HG02623 (cell line): ENCODE measurements around the gene PPP2R5A.
"Not testable (repeated sequence)": the region's sequence is repeated elsewhere in the genome, so short reads cannot be mapped to it uniquely, and the experiment has no call there.

ENCODE experiments used
- ATAC-seq: cut with Tn5 transposase; IDR thresholded peaks from one replicate; pipeline ENCODE4 v1.9.1; 2021; ENCODE audit warnings: moderate library complexity; ENCODE audit not compliant: unreplicated experiment

PPP2R5A gene

DNA sequence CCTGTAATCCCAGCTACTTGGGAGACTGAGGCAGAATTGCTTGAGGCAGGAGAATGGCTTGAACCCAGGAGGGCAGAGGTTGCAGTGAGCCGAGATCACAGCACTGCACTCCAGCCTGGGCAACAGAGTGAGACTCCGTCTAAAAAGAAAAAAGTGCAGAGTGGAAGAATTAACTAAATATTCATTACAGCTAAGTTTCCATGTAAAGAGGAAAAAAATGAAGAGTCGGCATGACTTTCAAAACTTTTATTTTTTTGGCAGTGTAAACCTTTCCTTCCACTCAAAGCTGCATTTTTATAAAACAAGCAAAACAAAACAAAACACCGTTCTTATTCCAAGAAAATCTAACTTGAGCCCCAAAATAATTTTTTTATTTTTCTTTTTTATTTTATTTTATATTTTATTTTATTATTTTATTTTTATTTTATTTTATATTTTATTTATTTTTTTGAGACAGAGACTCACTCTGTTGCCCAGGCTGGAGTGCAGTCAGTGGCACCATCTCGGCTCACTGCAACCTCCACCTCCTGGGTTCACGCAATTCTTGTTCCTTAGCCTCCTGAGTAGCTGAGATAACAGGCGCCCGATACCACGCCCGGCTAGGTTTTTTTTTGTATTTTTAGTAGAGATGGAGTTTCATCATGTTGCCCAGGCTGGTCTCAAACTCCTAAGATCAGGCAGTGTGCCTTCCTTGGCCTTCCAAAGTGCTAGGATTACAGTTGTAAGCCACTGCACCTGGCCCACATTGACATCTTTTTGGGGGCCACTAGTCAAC, 66.6 kb downstream of the PPP2R5A start:
- ATAC-seq: no peak

- ATAC-seq: no peak
These were observed 68.0 kb downstream of the PPP2R5A start for GRCh38 chr1:212353181-212353580.

GRCh38 chr1:212354464-212354863, 69.3 kb downstream of the PPP2R5A start:
- ATAC-seq: no peak

DNA sequence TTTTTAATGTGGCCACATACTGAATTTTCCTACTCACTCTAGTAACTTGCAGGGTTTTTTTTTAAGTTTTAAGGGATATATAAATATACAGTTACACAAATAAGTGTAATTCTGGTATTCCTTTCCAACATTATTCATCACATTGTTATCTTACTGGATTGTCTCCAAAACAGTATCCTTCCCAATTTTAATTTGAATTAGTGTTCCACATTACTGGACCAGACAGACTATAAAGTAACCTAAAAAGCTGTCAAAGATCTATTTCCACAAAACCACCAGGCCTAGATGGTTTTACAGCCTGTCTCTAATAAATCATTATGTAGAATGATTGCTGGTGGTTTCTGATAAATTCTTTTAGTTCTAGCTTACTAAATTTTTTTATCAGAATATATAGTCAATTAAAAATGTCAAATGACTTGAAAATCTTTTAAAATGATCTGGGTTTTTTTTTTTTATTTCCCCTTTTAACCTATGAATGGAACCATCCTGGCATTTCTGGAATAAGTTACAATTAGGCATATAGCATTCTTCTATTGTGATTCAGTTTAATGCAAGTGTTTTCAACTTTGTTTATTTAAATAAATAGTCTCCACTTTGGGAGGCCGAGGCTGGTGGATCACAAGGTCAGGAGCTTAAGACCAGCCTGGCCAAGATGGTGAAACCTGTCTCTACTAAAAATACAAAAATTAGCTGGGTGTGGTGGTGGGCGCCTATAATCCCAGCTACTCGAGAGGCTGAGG, 70.2 kb downstream of the PPP2R5A start:
- ATAC-seq: no peak

GRCh38 chr1:212359794-212360479, 74.7 kb downstream of the PPP2R5A start:
- ATAC-seq: no peak

DNA sequence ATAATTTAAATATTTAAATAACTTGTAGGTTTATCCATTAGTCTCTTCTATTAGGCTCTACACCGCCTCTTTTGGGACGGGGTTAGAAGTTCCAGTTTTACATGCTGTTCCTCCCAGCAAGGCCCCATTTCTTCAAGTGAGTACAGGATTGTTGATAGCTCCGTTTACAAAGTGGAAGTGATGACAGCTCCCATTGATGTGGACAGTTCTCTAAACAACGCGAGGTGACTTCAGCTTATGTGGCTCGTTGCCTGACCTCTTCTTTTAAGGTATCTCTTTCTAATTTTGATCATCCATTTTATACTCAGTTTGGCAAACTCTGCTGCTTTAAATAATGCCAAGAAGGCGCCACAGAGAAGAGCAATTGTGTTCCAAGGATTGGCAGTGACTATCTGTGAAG, 79.8 kb downstream of the PPP2R5A start:
- ATAC-seq: no peak

DNA sequence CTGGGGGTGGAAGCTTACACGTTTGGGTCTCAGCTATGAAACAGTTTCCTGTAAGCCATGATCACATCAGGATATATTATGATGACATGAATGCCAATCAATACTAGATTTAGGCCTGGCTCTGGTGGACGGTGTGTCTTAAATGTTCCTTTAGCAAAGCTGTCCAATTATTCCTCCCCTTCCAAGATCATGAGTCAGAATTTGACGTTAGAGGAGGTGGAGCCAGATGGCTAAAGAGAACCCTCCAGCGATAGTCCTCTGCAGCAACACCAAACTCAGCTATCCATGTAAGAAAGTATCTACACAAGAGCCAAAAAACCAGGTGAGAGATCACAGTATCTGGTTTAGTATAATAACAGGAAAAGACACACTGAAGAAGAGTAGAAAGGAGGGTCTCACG, 81.7 kb downstream of the PPP2R5A start:
- no peak for ATAC-seq

- no peak for ATAC-seq
These were observed 82.4 kb downstream of the PPP2R5A start for GRCh38 chr1:212367474-212368072.

- ATAC-seq: no peak
These were observed 82.9 kb downstream of the PPP2R5A start for GRCh38 chr1:212368073-212368484.

GRCh38 chr1:212375986-212376385, 90.8 kb downstream of the PPP2R5A start:
- ATAC-seq: no peak

- ATAC-seq: no peak
These were observed 92.4 kb downstream of the PPP2R5A start for GRCh38 chr1:212377644-212378043.

- no peak for ATAC-seq
These were observed 94.2 kb downstream of the PPP2R5A start for GRCh38 chr1:212379366-212379765.

GRCh38 chr1:212381397-212382035, 96.3 kb downstream of the PPP2R5A start:
- ATAC-seq: no peak

DNA sequence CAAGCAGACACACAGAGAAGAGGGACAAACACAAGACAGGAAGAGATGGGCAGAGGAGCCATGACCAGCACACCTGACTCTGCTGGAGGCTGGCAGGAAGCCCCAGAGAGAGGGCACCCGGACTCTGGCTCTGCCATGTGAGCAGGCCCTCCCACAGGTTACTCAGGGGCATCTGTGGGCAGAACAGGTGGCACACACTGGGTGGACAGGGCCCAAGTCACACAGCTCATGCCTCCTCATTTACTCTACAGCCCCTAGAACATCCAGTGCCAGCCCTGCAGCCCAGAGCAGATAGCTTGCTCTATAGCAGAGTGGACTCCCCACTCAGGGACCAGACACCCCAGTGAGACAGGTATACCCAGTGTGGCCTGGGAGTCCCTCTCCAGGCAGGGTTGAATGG, 100.8 kb downstream of the PPP2R5A start:
- no peak for ATAC-seq

DNA sequence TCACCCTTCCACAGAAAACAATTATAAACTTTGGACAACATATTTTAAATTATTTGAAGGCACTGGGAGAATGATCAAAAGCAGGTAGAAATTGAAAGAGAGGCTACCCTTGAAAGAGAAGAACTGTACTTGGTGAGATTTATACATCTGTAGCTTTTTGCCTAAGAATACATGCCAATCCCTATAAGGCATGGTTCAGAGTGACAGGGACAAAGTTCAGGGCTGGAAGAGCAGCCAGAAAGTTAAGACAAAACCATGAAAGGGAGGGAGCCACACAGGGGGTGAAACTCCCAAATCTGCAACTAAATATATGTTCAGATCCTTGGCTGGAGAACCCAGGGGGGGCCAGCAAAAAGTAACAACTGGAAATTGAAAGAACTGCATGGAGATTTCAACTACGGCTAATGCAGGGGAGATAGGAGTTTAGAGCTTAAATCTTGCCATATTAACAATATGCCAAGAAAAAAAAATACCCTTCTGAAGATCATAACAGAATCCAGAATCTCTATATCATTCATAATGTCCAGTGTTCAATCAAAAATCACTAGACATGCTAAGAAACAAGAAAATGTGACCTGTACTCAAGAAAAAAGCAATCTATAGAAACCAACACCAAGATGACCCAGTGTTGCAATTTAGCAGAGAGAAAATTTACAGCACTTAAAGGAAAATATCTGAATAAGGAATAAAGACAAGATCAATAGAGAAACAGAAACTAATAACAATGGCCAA, 103.9 kb downstream of the PPP2R5A start:
- ATAC-seq: no peak

GRCh38 chr1:212395678-212396437, 110.6 kb downstream of the PPP2R5A start:
- not testable (repeated sequence) for ATAC-seq

GRCh38 chr1:212396638-212397037, 111.4 kb downstream of the PPP2R5A start:
- ATAC-seq: no peak

DNA sequence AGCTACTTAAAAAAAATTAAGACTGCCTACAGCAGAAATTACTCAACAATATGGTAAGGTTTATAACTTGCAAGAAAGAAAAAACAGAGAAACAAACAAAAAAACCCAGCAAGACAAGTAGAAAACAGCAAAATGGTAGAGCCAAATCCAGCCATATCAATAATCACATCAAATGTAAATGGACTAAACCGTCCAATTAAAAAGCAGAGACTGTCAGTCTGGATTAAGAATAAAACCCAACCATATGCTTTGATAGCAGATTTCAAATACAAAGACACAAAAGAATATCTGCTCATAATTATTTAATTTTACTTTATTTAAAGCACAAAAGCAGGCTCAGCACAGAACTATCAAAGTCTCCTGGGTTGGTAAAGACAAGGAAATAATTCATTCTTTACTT, 112.0 kb downstream of the PPP2R5A start:
- ATAC-seq: no peak

GRCh38 chr1:212401042-212401441, 115.8 kb downstream of the PPP2R5A start:
- ATAC-seq: no peak
